NCI-H2171 treated with DMSO at 0.1 percent for 48 hours (cell line): ENCODE results near the gene SNORC.

Experiments
- DNase-seq: peaks from one replicate; lab custom pipeline; 2025; lab: John Stamatoyannopoulos, UW

The SNORC gene

GRCh38 chr2:232869138-232870017 lies 686 bp upstream of the SNORC start:
- no peak for DNase-seq

DNA sequence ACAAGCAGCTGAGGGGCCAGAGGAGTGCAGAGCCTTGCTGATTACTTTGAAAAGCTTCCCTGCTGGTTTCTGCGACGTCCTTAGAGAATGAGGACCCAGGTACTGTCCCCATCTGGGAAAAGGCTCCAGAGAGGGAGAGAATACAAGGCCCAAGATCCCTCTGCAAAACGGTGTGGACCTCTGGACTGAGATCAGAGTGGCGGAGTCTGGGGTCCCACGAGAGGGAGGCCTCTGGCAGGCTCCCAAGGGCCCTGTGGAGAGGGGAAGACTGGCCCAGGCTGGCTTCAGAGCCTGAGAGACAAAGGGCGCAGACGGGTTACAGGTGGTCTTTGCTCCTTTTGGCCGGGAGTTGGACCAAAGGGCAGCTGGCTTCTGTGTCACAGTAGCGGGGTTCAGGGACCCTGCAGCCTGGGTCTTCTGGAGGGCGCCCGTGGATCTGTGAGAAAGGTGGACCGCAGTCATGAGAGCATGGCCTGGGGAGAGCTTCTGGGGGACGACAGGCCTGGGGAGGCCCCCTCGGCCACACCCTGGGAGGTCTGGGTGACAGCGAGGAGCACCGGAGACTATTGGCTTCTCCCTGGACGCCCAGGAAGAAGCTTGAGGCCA lies 805 bp downstream of the SNORC start:
- no peak for DNase-seq

DNA sequence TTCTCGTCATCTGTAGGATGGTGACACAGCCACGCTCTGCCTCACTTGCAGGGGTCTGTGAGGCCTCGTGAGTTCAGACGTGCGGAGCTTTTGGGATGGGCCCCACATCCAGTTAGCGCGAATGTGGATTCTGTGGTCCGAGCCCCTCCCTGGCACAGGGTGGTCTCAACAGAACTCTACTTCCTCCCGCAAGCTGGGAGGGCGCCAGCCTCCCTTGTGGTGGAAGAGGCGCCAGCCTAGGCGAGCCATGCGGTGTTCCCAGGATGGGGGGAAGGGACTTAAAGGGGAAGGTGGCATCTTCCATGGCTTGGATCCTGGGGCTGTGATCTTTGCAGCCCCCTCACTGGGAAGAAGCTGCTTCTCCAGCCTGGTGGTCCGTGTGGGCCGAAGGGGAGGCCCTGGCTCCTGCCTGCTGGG lies 1.4 kb downstream of the SNORC start:
- DNase-seq = no peak

- DNase-seq = no peak
These were observed 2.0 kb downstream of the SNORC start for GRCh38 chr2:232871835-232872736.

GRCh38 chr2:232872826-232873225 lies 2.8 kb downstream of the SNORC start:
- DNase-seq = no peak

DNA sequence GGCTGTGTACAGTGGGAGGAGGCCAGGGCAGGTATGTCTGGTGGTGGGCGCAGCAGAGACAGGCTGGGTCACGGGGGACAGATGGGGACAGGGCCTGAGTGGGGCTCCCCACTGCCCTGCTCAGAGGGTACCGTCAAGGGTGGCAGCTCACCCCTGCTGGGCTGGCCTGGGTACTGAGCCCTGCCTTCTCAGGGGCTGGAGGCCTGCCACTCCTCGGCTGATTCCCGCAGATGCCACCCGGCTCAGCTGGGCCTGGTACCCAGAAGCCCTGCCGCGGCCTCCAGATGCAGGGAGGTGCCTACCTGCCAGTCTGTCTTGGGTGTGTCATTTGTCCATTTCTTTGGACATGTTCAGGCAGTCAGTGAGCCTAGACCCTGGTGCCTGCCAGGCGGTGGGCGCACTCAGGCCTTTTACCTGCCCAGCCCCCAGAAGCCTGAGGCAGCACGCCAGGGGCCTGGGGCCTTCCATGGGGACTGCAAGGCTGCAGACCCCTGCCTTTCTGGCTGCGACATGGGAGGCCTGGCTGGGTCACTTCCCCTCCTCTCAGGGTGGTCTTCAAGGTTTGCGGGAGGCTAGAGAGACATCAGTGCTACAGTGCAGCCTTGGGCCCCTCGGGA lies 3.3 kb downstream of the SNORC start:
- DNase-seq = no peak

DNA sequence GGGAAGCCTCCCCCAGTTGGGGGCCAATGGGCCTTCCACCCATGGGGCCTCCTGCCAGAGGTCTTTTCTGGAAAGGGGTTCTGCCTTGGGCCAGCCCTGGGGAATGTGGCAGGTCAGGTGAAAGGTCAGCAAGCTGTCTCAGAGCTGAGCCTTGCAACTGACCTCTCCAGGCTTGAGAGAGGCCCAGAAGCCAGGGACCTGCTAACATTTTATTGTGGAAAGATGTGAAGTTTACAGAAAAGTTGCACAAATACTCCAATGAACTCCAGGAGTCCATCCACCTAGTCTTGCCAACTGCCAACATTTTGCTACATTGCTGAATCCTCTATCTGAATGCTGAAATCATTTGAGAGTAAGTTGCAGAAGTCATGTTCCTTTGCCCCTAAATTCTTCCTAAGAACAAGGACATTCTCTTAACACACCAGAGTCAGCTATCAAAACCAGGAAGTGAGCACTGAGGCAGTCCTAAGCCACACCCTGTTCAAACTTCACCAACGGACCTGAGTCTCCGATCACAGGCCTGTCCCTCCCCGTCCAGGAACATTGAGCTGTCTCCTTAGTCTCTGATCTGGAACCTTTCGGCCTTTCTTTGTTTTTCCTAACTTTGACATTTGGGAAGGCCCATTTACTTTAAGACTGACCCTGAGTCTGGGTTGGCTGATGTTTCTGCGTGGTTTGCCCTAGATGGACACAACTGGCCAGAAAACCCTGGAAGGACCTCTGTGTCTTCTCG lies 4.0 kb downstream of the SNORC start:
- no peak for DNase-seq

DNA sequence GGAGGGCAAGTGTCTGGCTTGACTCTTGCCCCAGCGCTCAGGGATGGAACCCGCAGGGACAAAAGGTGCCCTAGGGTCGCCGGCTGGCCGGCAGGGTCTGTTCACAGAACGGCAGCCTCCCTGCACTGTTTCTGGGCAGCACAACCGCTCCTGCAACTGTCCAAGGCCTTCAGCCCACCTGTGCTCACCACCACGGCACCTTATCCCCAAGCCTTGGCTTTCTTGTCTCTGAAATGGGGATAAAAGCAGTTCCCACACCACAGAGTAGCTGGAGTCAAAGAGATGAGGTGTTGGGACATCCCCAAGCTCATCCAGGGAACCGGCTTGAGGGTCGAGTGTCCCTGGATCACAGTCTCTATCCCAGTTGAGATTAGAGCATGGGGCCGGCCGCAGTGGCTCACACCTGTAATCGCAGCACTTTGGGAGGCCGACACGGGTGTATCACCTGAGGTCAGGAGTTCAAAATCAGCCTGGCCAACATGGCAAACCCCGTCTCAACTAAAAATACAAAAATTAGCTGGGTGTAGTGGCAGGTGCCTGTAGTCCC lies 4.7 kb downstream of the SNORC start:
- no peak for DNase-seq

GRCh38 chr2:232875256-232876121 lies 5.4 kb downstream of the SNORC start:
- no peak for DNase-seq

DNA sequence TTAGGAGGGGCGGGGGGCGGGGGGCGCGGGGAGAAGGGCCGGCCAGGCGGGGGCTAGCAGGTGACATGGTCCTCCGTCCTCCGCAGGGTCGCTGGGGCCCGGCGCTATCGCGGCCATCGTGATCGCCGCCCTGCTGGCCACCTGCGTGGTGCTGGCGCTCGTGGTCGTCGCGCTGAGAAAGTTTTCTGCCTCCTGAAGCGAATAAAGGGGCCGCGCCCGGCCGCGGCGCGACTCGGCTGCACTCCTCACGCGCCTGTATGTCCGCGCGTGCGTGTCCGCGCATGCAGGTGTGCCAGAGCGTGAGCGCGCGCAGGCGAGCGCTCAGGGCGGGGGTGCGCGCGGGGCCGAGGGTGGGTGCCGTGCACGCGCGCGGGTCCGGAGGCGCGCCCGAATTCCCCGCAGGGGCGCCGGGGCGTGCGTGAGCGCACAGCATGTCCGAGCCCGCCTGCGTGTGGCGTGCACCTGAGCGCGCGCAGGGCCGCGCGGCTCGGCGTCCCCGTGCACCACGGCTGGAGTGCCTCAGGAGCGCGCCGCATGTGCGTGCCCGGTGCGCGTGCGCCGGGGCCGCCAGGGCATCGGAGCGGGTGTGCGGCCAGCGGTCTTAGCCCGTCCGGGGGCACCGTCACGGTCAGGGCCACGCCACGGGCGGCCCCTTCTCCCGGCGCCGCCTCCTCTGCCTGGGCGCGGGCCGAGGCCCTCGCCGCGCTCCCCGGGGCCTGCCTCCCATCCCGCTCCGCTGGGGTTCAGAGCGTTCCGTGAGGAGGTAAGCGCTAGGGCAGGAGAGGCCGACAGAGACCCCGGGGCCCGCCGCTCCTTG lies 6.3 kb downstream of the SNORC start:
- DNase-seq = peak; percentile 15

DNA sequence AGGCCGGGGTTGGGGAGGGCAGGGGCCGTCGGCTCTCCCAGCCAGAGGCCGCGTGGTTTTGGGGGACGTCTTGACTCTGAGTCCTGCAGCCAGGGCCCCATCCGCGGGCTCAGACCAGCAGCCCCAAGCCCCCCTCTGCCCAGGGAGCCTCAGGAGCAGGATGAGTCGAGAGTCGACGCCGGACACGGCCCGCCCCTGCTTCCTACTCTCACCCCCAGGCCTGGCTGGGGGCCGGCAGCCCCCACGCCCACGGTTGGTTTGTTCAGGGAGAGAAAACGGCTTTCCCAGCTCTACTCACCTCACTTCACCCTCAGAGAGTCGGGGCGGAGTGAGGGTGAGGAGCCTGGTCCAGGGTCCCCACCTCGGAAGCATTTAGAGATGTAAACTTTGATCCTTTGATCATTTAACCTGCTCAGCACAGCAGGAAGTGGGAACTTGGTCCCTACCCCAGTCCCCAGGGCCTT lies 6.9 kb downstream of the SNORC start:
- DNase-seq = no peak

GRCh38 chr2:232877940-232878511 lies 8.0 kb downstream of the SNORC start:
- DNase-seq = no peak

DNA sequence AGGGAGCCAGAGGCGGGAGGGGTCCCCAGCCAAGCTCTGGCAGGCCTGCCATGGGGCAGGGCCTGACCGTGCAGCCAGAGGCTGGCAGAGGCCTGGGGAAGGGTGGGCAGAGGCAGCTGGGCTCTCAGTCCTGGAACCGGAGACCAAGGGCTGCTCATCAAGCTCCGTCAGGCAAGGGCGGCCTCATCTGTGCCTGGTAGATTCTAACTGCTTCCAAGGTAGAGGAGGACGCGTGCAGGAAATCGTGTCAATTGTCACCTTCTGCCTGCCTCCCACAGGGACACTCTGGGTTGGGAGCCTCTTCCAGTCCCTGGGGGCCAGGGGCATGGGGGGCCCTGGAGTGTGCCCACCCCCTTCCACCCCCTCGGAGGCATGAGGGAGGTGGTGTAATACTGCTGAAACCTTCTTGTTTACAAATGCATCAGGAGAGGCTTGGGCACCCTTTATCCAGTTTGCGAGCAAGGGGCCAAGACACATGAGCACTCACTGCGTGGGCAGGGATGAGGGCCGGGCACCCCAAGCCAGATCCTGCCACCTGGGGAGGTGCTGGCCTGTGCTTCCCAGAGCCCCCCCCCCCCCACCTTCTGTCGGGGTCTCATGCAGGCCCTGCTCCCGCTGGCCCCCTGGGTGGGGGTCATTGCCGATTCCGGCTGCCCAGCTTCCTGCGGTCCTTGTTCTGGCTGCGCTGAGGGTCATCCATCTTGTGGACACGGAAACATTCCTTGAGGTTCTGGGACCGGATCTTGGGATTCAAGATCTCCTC lies 9.0 kb downstream of the SNORC start:
- DNase-seq = no peak

GRCh38 chr2:232879618-232880494 lies 9.8 kb downstream of the SNORC start:
- no peak for DNase-seq

GRCh38 chr2:232880764-232881351 lies 10.8 kb downstream of the SNORC start:
- DNase-seq = no peak

- DNase-seq = no peak
These were observed 12.0 kb downstream of the SNORC start for GRCh38 chr2:232882085-232882484.
